HG03460 (cell line): ENCODE data around the gene STK11.

Experiments used
- ATAC-seq: cut with Tn5 transposase; IDR thresholded peaks from one replicate; pipeline ENCODE4 v1.9.1; 2021; ENCODE audit not compliant: unreplicated experiment

STK11 gene

DNA sequence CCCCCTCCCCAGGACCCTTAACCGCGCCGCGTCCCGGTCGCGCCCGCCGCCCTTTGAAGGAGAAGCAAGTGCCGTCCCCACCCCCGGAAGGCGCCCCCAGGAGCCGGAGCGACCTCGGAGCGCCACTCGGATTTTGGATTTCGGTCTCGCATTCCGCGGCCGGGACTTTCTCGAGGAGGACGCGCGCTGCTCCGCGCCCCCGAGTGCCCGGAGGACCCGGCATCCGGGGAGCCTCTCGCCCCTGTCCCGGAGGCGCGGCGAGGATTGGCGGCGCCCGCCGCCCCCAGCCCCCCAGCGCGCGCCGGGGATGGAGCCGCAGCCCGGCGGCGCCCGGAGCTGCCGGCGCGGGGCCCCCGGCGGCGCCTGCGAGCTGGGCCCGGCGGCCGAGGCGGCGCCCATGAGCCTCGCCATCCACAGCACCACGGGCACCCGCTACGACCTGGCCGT lies 44.4 kb downstream of the STK11 start:
- no peak for ATAC-seq

GRCh38 chr19:1250437-1251260 lies 45.1 kb downstream of the STK11 start:
- no peak for ATAC-seq

DNA sequence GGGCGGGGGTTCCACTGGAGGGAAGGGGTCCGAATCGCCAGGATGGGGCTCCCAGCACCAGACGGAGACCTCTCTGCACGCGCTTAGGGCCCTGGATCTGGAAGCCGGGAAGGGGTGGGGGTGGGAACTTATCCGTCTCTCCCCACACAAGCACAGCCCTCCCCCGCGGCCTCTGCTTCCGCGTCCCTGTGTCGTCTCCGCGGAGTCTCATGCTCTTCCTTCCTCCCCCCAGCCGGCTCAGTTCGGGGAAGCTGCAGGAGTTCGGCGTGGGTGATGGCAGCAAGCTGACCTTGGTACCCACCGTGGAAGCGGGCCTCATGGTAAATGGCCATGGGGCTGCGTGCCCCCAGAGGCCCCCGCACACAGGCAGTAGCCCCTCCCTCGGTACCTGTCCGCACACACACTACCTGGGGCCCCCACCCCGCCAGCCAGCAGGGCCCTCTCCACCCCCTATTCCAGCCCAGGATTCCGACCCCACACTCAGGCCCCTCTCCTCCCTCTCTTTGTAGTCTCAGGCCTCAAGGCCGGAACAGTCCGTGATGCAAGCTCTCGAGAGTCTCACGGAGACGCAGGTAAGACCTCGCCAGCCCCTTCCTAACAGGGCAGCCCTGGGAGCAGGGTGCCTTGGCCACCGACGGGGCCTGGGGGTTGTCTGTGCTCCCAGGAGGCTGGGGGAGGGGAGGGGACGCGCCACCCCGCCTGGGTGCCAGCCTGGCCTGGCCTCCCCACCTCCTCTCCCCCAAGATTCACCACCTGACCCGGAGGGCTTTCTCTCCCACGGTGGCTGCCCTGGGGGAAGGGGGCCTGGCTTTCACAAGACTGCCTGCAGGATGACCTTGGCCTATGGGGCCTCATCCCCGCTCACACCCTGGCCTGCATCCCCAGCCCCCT lies 46.0 kb downstream of the STK11 start:
- ATAC-seq, result no peak

- no peak for ATAC-seq
These were observed 46.7 kb downstream of the STK11 start for GRCh38 chr19:1252221-1252820.

- no peak for ATAC-seq
These were observed 47.4 kb downstream of the STK11 start for GRCh38 chr19:1252821-1253513.

GRCh38 chr19:1253514-1254080 lies 48.0 kb downstream of the STK11 start:
- ATAC-seq, result no peak

DNA sequence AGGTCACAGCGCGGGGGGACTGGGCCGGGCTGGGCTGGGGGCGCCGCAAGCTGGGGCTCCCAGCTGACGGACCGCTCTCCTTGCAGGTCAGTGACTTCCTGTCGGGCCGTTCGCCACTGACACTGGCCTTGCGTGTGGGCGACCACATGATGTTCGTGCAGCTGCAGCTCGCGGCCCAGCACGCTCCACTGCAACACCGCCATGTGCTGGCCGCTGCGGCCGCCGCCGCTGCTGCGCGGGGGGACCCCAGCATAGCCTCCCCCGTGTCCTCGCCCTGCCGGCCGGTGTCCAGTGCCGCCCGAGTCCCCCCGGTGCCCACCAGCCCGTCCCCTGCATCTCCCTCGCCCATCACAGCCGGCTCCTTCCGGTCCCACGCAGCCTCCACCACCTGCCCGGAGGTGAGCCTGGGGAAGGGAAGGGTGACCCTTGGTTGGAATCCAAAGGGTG lies 48.5 kb downstream of the STK11 start:
- no peak for ATAC-seq

DNA sequence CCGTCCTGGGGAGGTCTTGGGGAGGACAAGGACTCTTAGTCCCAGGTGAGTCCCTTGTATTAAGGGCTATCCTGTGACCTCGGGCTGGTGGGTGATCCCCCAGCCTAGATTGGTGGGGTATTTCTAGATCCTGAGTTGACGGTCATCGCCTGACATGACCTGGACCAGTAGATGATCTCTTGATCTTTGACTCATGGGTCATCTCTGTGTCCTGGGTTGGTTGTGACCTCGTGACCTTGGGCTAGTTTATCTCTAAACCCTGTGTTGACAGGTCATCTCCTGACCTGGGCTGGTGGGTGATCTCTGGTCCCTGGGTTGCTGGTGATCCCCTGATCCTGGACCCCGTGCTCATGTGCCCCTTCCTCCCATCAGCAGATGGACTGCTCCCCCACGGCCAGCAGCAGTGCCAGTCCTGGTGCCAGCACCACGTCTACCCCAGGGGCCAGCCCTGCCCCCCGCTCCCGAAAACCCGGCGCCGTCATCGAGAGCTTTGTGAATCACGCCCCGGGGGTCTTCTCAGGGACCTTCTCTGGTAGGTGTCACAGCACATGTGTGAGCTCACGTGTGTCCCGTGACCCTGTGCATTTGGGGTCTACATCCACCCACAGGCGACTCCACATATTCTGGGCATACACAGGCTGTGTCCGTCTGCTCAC lies 49.1 kb downstream of the STK11 start:
- no peak for ATAC-seq

GRCh38 chr19:1255186-1256161 lies 49.9 kb downstream of the STK11 start:
- ATAC-seq, result no peak

DNA sequence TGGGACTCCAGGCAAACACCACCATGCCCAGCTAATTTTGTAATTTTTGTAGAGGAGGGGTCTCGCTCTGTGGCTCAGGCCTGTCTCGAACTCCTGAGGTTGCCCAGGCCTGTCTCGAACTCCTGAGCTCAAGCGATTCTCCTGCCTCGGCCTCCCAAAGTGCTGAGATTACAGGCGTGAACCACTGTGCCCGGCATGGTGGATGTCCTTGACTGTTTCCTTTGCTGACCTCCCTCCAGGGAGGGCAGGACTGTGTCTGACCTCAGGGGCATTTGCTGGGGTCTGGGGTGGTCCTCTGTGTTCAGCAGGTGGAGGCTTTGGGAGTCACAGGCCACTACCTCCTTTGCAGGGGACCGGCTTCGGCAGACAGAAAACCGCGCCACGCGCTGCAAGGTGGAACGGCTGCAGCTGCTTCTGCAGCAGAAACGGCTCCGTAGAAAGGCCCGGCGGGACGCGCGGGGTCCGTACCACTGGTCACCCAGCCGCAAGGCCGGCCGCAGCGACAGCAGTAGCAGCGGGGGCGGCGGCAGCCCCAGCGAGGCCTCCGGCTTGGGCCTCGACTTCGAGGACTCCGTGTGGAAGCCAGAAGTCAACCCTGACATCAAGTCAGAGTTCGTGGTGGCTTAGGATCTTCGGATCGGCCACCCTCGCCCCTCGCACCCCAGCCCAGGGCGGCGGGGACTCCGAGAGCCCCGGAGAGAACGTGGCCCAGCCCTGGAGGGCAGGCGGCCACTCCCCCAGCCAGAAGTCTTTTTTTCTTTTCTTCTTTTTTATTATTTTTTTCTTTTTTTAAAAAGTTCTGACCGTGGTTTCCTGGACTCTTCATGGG lies 51.3 kb downstream of the STK11 start:
- no peak for ATAC-seq

DNA sequence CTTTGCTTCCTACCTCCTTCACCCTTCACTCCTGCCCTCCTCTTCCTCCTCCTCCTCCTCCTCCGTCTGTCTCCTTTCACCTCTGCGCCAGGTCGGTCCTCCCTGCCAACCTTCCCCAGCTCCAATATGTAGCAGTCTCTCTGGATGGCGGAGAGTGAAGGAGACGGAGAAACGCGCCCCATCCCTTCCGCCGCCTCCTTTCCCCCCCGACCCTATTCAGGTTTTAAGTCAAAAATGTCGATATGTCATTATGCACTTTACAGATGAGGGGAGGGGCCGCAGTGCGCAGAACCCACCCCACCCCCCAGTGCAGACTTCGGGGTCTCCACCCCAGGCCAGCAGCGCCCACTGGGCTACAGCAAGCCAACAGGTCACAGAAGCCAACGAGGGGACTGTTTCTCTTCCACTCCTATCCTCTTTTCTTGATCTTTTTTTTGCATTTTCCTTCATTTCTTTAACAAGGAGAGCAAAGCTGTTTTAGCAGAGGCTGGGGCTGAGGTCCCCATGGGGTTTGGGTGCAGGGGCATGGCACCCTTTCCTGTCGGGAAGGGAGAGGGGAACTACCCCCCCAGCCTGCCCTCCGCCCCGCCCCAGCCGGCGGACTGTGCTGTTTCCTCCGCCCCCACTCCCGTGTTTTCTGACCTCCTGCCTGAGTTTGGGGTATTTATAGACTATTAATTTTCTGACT lies 52.0 kb downstream of the STK11 start:
- no peak for ATAC-seq

- ATAC-seq, result no peak
These were observed 52.5 kb downstream of the STK11 start for GRCh38 chr19:1258163-1258492.

DNA sequence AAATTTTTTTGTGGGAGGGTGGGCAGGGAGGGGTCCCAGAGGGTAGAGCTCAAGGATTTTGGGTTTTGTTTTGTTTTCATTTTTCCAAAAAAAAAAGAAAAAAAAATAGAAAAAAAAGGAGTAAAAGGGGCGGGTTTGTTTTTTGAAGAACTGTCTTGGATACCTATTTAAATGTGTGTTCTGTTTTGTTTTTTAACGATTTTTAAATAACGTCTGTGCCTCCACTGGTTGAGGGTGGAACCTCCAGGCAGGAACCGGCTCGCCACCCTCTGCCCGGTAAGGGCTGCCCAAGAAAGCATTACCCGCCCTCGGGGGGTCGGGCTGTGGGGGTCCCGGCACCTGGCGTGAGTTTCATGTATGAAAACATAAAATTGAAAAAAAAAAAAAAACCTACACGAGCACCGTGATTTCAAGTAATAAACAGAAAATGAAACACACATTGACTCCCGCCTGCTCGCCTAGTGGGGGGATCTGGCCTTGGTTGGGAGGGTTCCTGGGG lies 53.2 kb downstream of the STK11 start:
- ATAC-seq, result no peak

DNA sequence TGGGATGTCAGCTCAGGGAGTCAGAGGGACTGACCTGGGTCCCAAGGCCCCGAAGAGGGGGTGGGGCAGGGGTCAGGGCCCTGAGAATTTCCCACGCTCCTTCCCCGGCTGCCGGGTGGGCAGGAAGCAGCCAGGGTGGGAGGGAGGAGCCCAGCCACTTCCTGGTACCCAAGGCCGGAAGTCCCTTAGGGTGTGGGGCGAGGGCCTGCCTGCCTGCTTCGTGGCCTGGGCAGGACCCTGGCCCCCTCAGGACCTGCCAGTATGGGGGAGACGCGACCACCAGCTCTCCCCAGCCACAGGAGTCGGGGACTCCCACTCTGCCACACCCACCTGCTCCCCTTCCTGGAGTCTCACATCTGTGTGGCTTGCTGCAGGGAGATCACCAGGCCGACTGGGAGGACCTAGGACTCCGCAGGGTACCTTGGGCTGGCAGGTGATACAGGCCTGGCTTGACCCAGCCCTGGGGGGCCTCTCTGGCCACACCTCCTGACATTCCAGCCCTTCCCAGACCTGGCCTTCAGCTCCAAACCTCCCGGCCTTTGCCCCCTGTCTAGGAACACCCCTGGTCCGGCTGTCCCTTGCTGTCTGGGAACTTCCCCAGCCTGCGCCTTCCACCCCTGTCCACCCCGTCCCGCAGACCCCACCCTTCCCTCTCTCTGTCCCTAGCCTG lies 53.8 kb downstream of the STK11 start:
- no peak for ATAC-seq

- no peak for ATAC-seq
These were observed 54.5 kb downstream of the STK11 start for GRCh38 chr19:1259876-1260748.
